A673 (cell line): Measurements from ENCODE around the gene P4HA1. TPM values are rescaled to one million over a fixed set of nuclear protein-coding genes. Genes with fewer than 3 reads are reported as not detected.

Experiments used
- Bru-seq: library from RNA; stranded (reverse); fragments of 400-500 nt; gene quantifications from one replicate; lab custom pipeline; 2021; lab: Mats Ljungman, UMichigan
- BruChase-seq, 2 experiments: library from RNA; stranded (reverse); fragments of 400-500 nt; gene quantifications; one replicate each; lab custom pipeline; 2021; lab: Mats Ljungman, UMichigan
- BruUV-seq: library from RNA; stranded (reverse); fragments of 400-500 nt; replicated peaks from 2 replicates; lab custom pipeline; 2021; lab: Mats Ljungman, UMichigan
- CTCF ChIA-PET: fragments of 300-600 bp; sonication (Branson Sonifier 250); formaldehyde crosslinking; loops from one replicate; lab custom pipeline; 2022; ENCODE audit warnings: antibody characterized with exemption; lab: Charles Lee
- POLR2A ChIA-PET: fragments of 300-600 bp; sonication (Branson Sonifier 250); formaldehyde crosslinking; loops from one replicate; lab custom pipeline; 2022; ENCODE audit warnings: antibody characterized with exemption; ENCODE audit not compliant: low non-redundant PET; lab: Charles Lee
- DNase-seq: peaks from one replicate; pipeline ENCODE4 v3.0.0-alpha.2; 2015; ENCODE audit warnings: low spot score
- H3K27ac ChIP-seq: fragments of 200-600 bp; sonication (generic); 2 replicates; pipeline ENCODE4 v1.5.1; 2016; ENCODE audit warnings: mixed run types, low read depth, mild to moderate bottlenecking, mixed read lengths, antibody characterized with exemption, low read length; ENCODE audit not compliant: poor library complexity, severe bottlenecking
- H3K27me3 ChIP-seq: fragments of 200-600 bp; sonication (generic); replicated peaks from 2 replicates; pipeline ENCODE4 v1.6.1; 2017; ENCODE audit warnings: mixed run types, low read depth, mild to moderate bottlenecking, mixed read lengths, antibody characterized with exemption, low read length; ENCODE audit not compliant: insufficient read depth, poor library complexity
- H3K36me3 ChIP-seq: fragments of 200-600 bp; sonication (generic); 2 replicates; pipeline ENCODE4 v1.6.1; 2016; ENCODE audit warnings: mixed run types, mild to moderate bottlenecking, mixed read lengths, antibody characterized with exemption, low read length; ENCODE audit not compliant: insufficient read depth, poor library complexity, severe bottlenecking
- H3K4me1 ChIP-seq: fragments of 200-600 bp; sonication (generic); 2 replicates; pipeline ENCODE4 v1.6.1; 2017; ENCODE audit warnings: mixed run types, mild to moderate bottlenecking, mixed read lengths, antibody characterized with exemption, low read length; ENCODE audit not compliant: insufficient read depth, poor library complexity, severe bottlenecking
- H3K4me3 ChIP-seq: fragments of 200-600 bp; sonication (generic); 2 replicates; pipeline ENCODE4 v1.5.1; 2016; ENCODE audit warnings: low read depth, mixed run types, mild to moderate bottlenecking, mixed read lengths, low read length; ENCODE audit not compliant: poor library complexity, severe bottlenecking
- H3K9me3 ChIP-seq: fragments of 200-600 bp; sonication (generic); 2 replicates; pipeline ENCODE4 v1.6.1; 2016; ENCODE audit warnings: mixed run types, low read depth, mild to moderate bottlenecking, mixed read lengths, antibody characterized with exemption, low read length; ENCODE audit not compliant: poor library complexity, severe bottlenecking
- EZH2 ChIP-seq: fragments of 200-600 bp; sonication (generic); IDR thresholded peaks from 2 replicates; pipeline ENCODE4 v1.6.1; 2017; ENCODE audit warnings: borderline replicate concordance, low read depth, mild to moderate bottlenecking, mixed read lengths, antibody characterized with exemption, low read length; ENCODE audit not compliant: poor library complexity, severe bottlenecking
- intact Hi-C: fragments of 100-400 bp; cut with micrococcal nuclease; formaldehyde crosslinking; loops from one replicate; pipeline ENCODE4 v1.10.0; 2022; ENCODE audit not compliant: unreplicated experiment
- long read RNA-seq: library from polyadenylated mRNA; stranded (forward); transcript quantifications from one replicate; pipeline ENCODE4 v2.0.0, GENCODE V29; 2022
- total RNA-seq: library from RNA; stranded (reverse); gene quantifications from 2 replicates; pipeline ENCODE4 v1.2.3, GENCODE V29; 2021
- TF ChIP-seq, protein P1 (sequence below): fragments of 300-800, 200-600 bp; sonication (generic); conservative IDR thresholded peaks from 2 replicates; pipeline ENCODE4 v1.5.1; 2017; ENCODE audit warnings: low read depth, mild to moderate bottlenecking, antibody characterized with exemption, low read length, moderate library complexity, mixed read lengths

P4HA1 gene
- 31.6 and 36.5 TPM in 2 replicates for total RNA-seq
- percentile 81 among the genes with signal in this experiment for Bru-seq, nascent RNA
- percentile 73 among the genes with signal in this experiment for BruChase-seq, experiment 1, labeled RNA remaining after a 2-hour chase
- percentile 76 among the genes with signal in this experiment for BruChase-seq, experiment 2, labeled RNA remaining after a 6-hour chase
- long read RNA-seq, transcript P4HA1-203 (15 exons, 2,727 nt), result minor isoform, 19 of 56 reads
- long read RNA-seq, transcript P4HA1-202 (15 exons, 2,727 nt), result major isoform, 21 of 56 reads
- long read RNA-seq, partial matches to known transcripts, result 4 of 56 reads
- long read RNA-seq, other reads (novel, unspliced or antisense), result 12 of 56 reads

DNA sequence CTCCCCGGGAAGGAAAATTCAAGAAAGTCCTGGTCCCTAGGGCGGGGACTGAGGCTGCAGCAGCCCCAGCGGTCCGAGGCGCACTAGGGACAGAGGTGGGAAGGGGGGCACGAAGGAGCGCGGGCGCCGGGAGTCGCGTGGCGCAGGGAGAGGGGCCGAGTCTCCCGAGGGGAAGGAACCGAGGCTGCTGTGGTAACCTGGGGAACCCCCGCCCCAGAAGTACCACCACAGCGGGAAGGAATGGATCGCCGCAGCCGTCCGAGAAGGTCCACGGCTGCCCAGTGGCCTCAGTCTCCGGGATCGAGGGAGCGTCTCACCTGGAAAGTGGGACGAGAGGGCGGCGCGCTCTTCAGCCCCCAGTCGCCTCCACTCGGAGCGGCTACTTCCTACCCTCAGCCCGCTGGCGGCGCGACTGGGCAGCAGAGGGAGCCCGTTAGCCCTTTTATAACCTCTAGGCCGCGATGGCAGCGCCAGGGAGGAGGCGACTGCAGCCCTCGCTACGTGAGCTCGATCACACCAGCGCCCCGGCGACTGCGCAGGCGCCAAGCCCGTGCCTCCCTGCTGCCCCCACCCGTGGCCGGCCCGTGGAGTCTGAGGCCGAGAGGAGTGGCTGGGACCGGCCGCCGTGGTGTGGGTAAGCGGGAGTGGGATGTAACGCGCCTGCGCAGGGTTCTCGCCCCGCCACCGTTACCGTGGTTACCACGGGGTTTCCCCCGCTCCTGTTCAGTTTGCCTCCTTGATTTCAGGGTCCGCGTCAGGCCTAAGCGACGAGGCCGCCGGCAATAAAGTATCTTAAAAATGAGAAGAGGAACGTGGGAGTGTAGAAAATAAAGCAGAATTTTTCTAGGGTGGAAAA is at the start of gene P4HA1:
Gene P4HA1, minus strand, starts transcription at position 418 of the 856 bp plus-strand sequence. CDS start 21,983 bp downstream, outside the sequence.
- ChIA-PET POLR2A (interaction anchor here (0.6 to 0.9 kb wide), 6 partner anchors 56 to 466 kb away, joined by 3 to 13 read pairs (median 8); no protein-coding TSS in a partner anchor), CTCF (interaction anchor here (0.6 to 1.0 kb wide), 2 partner anchors 35 to 237 kb away, joined by 5 to 7 read pairs; no protein-coding TSS in a partner anchor)
- Histone ChIP-seq H3K27ac (peak within 1 kb of the TSS; percentile 95), H3K36me3 (no peaks in the 10 kb centered on the region), H3K4me3 (peak within 1 kb of the TSS; percentile 91), H3K4me1 (peaks cover 10% of the 10 kb centered on the region), H3K9me3 (no peaks in the 10 kb centered on the region), H3K27me3 (no peaks in the 10 kb centered on the region)
- peak; percentile 98 for DNase-seq
- intact Hi-C loops, result no loop called here
- no TSS peak for BruUV-seq
- no peak for TF ChIP-seq EZH2
- TF ChIP-seq, protein P1, sequence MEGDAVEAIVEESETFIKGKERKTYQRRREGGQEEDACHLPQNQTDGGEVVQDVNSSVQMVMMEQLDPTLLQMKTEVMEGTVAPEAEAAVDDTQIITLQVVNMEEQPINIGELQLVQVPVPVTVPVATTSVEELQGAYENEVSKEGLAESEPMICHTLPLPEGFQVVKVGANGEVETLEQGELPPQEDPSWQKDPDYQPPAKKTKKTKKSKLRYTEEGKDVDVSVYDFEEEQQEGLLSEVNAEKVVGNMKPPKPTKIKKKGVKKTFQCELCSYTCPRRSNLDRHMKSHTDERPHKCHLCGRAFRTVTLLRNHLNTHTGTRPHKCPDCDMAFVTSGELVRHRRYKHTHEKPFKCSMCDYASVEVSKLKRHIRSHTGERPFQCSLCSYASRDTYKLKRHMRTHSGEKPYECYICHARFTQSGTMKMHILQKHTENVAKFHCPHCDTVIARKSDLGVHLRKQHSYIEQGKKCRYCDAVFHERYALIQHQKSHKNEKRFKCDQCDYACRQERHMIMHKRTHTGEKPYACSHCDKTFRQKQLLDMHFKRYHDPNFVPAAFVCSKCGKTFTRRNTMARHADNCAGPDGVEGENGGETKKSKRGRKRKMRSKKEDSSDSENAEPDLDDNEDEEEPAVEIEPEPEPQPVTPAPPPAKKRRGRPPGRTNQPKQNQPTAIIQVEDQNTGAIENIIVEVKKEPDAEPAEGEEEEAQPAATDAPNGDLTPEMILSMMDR, result peak; percentile 65

DNA sequence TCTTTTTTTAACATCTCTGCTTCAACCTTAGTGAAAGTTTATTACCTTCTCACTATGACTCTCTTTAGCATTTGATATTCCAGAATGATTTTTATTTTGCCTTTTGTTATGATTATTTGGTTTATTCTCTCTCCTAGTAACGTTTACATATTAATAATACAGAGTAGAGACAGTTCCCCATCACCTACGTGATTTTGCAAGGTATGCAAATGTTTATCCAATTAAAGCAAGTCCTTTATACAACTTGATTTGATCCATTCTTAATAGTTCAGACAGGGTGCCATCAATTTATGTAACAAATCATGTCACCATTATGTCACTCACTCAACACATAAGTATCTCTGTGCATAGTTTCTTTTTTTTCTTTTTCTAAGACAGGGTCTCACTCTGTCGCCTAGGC is 44.9 kb upstream of the P4HA1 start:
- DNase-seq, result no peak
- intact Hi-C loops, result no loop called here
- no peaks in the 10 kb centered on the region for H3K27me3 ChIP-seq
- TF ChIP-seq, protein P1, result no peak
- no peak for TF ChIP-seq EZH2
- CTCF ChIA-PET, result no interaction called here
- peaks cover 54% of the 10 kb centered on the region for H3K36me3 ChIP-seq
- BruUV-seq, result no TSS peak
- no peak overlapping the region for H3K27ac ChIP-seq
- no peaks in the 10 kb centered on the region for H3K4me1 ChIP-seq
- H3K9me3 ChIP-seq, result no peaks in the 10 kb centered on the region
- POLR2A ChIA-PET, result no interaction called here
- H3K4me3 ChIP-seq, result no peak overlapping the region

DNA sequence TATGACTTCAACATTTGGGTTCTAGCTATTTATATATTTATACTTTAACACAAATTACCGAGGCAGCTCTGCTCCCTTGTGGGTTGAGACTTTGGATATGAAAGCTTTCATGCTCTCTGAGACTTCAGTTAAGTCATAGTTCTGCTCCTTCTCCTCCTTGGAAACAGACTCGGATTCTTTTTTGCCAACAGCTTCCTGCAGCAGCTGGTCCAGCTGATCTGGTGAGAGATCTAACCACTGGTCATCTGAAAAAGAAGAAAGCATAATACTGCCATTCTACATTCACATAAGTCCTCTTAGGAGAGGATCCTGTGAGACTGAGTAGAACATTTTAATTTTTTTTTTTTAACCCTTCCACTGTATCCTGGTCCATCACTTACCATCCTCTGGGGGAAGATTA is 42.6 kb upstream of the P4HA1 start:
- CTCF ChIA-PET, result no interaction called here

More for the DNA sequence above, 42.6 kb upstream of the P4HA1 start:
- H3K9me3 ChIP-seq, result no peaks in the 10 kb centered on the region
- TF ChIP-seq, protein P1, result no peak
- TF ChIP-seq EZH2, result no peak
- POLR2A ChIA-PET, result interaction anchor here (0.7 kb wide), 1 partner anchor 206 kb away, joined by 6 read pairs; no protein-coding TSS in a partner anchor
- H3K4me1 ChIP-seq, result no peaks in the 10 kb centered on the region
- H3K27ac ChIP-seq, result no peak overlapping the region
- no peak for DNase-seq
- no TSS peak for BruUV-seq
- intact Hi-C loops, result no loop called here
- peaks cover 61% of the 10 kb centered on the region for H3K36me3 ChIP-seq
- no peaks in the 10 kb centered on the region for H3K27me3 ChIP-seq
- no peak overlapping the region for H3K4me3 ChIP-seq
